Left lung (tissue), 10 donors: ENCODE results near the gene VAX1. TPM values are rescaled to one million over a fixed set of nuclear protein-coding genes. Genes with fewer than 3 reads are reported as not detected.

Experiments used
- ATAC-seq: fragments of 200-7000 bp; cut with Tn5 transposase; one replicate; pipeline ENCODE4 v1.9.1; 2020; ENCODE audit warnings: moderate library complexity
- DNase-seq, 4 donors: peaks; one replicate each; pipeline ENCODE4 v3.0.0-alpha.2; 2013 to 2020
- H3K27ac ChIP-seq, 2 donors: fragments of 200-600 bp; sonication (generic) in 1 of 2; one replicate each; pipeline versions ENCODE4 v1.5.0 to v1.8.0; 2020 to 2021
- H3K27me3 ChIP-seq, 2 donors: fragments of 200-600 bp; sonication (generic) in 1 of 2; one replicate each; pipeline versions ENCODE4 v1.5.0 to v1.8.0; 2020 to 2021
- H3K36me3 ChIP-seq, 2 donors: fragments of 200-600 bp; sonication (generic) in 1 of 2; one replicate each; pipeline versions ENCODE4 v1.5.0 to v1.8.0; 2020 to 2021
- H3K4me1 ChIP-seq, 2 donors: fragments of 200-600 bp; one replicate each; pipeline ENCODE4 v1.8.0; 2021
- H3K4me3 ChIP-seq, 2 donors: fragments of 200-600 bp; sonication (generic) in 1 of 2; one replicate each; pipeline versions ENCODE4 v1.5.0 to v1.8.0; 2020 to 2021; ENCODE audit warnings: mild to moderate bottlenecking in 1 of 2
- H3K9me3 ChIP-seq, 2 donors: fragments of 200-600 bp; sonication (generic) in 1 of 2; one replicate each; pipeline versions ENCODE4 v1.5.0 to v1.8.0; 2020 to 2021
- CTCF ChIP-seq, 2 donors: fragments of 200-600 bp; sonication (generic) in 1 of 2; IDR thresholded peaks; one replicate each; pipeline versions ENCODE4 v1.5.0 to v1.8.0; 2021; ENCODE audit warnings: antibody characterized with exemption in 2 of 2
- intact Hi-C, 2 donors: fragments of 100-400 bp; cut with DNase I; formaldehyde crosslinking; loops; one replicate each; pipeline versions ENCODE4 v1.11.2 to v1.14.2; 2022
- polyA plus RNA-seq, 6 donors: library from polyadenylated mRNA; unstranded; fragments of 120-200 nt; gene quantifications; one replicate each; pipeline ENCODE4 v1.2.1, GENCODE V29; 2013; ENCODE audit not compliant: insufficient read length in 6 of 6
- total RNA-seq, 2 donors: library from RNA; stranded (reverse); fragmentation: NEBNext Ultra II Directional; extraction: Animal tissue kit (Norgen Biotek cat#: 25700); gene quantifications; one replicate each; pipeline ENCODE4 v1.2.1, GENCODE V29; 2021
- donor health status: DM: no; HTN: yes; CAD: no.
- donor health status: DM: no; HTN: no; CAD: no.

The VAX1 gene
- total and polyA plus RNA-seq, 8 donors = not detected

DNA sequence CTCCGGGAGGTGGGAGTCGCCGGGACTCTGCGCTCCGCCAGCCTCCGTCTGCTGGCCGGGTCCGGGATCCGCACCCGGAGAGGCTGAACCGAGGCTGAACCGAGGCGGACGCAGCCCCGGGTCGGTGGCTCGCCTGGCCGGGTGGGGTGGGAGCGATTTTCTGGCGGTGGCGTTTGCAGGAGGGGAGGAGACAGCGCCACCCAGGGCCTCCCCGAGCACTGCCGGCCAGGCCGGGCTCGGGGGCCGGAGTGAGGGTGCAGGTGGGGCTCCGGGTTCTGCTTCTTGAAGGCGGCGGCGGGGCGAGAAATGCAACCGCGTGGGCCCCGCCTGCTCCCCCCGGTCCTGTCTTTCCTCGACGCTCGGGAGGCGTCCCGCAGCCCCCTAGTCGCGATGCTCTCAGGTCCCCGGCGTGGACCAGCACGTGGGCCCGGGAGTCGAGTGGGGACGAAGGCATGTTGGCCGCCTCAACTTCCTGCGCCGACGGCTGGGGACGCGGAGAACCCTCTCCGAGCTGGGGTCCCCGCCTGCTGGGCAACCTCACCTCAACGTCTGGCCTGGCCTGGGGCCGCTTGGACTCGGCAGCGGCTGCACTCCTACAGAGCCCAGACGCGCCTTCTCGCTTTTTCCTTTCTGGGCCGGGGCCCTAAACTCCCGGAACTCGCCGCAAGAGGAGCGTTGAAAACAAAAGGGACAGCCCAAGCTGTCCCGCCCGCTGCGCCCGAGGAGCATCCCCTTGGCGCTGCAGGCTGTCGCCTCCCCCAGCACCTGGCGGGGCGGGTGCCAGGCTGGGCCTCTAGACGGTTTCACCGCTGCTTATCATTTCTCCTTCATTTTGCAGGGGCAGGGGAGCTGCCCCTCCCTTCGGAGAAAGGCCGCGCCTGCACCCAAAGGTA lies 25.2 kb upstream of the VAX1 start:
- TF ChIP-seq CTCF (IDR thresholded peaks at IDR 0.05) = no peak
- peaks cover 6 to 40% of the 10 kb centered on the region in 2 donors for H3K4me1 ChIP-seq
- ATAC-seq = no peak
- no peak for DNase-seq
- H3K9me3 ChIP-seq = no peaks in the 10 kb centered on the region
- H3K27ac ChIP-seq = no peak overlapping the region
- H3K4me3 ChIP-seq = no peak overlapping the region
- intact Hi-C loops = no loop called here
- peaks cover 99 to 100% of the 10 kb centered on the region in 2 donors for H3K27me3 ChIP-seq
- no peaks in the 10 kb centered on the region for H3K36me3 ChIP-seq

DNA sequence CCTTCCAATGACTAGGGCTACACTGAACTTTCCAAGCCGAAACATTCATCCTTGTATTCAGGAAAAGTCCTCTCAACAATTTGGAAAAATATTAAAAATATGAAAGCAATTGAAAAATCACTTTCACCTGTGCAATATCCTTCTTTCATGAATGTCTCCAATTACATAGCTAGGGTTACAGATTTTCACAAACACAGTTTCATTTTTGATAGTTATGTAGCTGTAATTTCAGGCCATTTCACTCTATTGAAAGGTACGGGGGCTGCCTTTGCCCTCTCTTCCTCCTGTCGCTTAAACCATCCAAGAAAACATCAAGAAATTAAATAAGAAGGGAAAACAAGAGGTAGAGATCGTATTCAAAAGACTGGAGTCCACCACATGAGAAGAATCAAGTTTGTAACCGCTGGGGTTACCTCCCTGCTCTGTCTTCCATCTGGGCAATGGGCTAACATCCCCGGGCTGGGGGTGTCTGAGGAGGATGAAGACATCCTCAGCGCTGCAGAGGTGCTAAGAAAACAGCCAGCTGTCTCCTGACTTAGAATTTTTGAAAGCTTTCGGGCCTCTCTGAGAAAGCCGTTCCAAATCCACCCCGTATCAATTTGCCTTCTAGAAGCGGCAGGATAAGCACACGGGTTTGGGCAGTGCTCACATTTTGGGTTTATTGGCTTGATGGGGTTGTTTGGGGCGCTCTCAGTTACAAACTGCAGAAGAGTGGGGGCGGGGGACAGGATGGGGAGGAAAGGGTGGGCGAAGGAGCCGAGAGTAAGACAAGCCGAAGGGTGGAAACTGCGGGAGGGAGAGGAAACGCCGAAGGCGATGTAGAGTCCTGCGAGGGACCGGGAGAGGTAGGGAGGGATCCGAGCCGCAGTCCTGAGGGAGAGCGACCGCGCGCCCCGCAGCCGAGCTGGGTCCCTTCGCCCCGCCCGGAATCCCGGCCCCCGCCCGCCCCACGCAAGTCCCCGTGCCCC lies 24.3 kb upstream of the VAX1 start:
- Histone ChIP-seq H3K27me3 (peaks cover 98 to 100% of the 10 kb centered on the region in 2 donors), H3K36me3 (no peaks in the 10 kb centered on the region), H3K4me3 (no peak overlapping the region), H3K27ac (no peak overlapping the region), H3K4me1 (peaks cover 0 to 31% of the 10 kb centered on the region in 2 donors), H3K9me3 (no peaks in the 10 kb centered on the region)
- DNase-seq (no peak), ATAC-seq (peak; percentile 7)
- TF ChIP-seq CTCF (IDR thresholded peaks at IDR 0.05) = no peak
- intact Hi-C loops = no loop called here

DNA sequence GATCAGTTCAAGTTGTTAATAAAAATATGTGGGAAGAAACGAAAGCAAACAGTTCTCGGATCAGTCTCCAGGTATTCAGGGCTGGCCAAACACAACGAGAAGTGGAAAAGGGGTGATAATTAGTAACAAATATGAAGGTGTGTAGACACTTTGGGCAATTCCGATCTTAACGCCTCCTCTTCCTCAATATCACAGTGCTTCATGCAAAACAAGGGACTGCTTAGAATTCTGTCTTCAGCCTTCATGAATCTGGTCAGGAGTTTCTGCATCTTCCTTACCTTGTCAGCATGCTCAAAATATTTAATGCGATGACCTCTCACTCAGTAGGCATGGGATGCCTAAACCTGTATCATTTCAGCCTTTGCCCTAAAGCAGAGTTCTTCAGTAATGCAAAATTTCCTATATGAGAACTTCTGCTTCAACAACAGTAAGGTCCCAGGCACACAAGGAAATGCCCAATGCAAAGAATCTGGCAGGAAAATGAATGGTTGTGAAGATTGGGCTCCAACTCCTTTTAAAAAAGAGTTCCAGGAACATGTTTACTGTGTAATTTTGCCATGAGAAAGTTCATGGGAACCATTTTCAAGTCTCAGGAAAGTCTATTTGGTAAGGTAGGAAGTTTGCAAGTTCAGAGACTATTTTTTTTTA lies 23.4 kb upstream of the VAX1 start:
- Histone ChIP-seq H3K27me3 (peaks cover 89 to 100% of the 10 kb centered on the region in 2 donors), H3K4me1 (peaks cover 0 to 28% of the 10 kb centered on the region in 2 donors), H3K9me3 (no peaks in the 10 kb centered on the region), H3K4me3 (no peak overlapping the region), H3K27ac (no peak overlapping the region), H3K36me3 (no peaks in the 10 kb centered on the region)
- ATAC-seq (no peak), DNase-seq (no peak)
- TF ChIP-seq CTCF (IDR thresholded peaks at IDR 0.05) = no peak
- intact Hi-C loops = no loop called here

GRCh38 chr10:117160567-117160966 lies 22.5 kb upstream of the VAX1 start:
- no peak for TF ChIP-seq CTCF (IDR thresholded peaks at IDR 0.05)
- ATAC-seq (no peak), DNase-seq (no peak)
- Histone ChIP-seq H3K27ac (no peak overlapping the region), H3K27me3 (peaks cover 86 to 100% of the 10 kb centered on the region in 2 donors), H3K9me3 (no peaks in the 10 kb centered on the region), H3K36me3 (no peaks in the 10 kb centered on the region), H3K4me3 (no peak overlapping the region), H3K4me1 (peaks cover 0 to 24% of the 10 kb centered on the region in 2 donors)
- intact Hi-C loops = no loop called here
